ENCODE data around the gene LAMC1. TPM values are rescaled to one million over a fixed set of nuclear protein-coding genes. Genes with fewer than 3 reads are reported as not detected.

The LAMC1 gene
- total RNA-seq, 1 donor from 2014 or later, result 164 TPM

DNA sequence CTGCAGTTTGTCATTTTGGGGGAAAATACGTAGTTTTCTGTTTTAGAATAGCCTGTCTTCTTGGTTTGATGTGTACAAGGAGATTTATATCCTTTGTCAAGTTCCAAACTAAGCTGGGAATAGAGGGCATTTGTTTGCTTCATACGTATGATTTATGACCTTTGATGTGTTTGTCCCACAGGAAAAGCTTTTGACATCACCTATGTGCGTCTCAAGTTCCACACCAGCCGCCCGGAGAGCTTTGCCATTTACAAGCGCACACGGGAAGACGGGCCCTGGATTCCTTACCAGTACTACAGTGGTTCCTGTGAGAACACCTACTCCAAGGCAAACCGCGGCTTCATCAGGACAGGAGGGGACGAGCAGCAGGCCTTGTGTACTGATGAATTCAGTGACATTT lies 79.9 kb downstream of the LAMC1 start:
- peaks cover 25% of the 10 kb centered on the region for H3K4me1 Mint-ChIP-seq (ENCODE audit: unreplicated experiment)
- no peaks in the 10 kb centered on the region for H3K9me3 Mint-ChIP-seq
- TF ChIP-seq, protein P1, sequence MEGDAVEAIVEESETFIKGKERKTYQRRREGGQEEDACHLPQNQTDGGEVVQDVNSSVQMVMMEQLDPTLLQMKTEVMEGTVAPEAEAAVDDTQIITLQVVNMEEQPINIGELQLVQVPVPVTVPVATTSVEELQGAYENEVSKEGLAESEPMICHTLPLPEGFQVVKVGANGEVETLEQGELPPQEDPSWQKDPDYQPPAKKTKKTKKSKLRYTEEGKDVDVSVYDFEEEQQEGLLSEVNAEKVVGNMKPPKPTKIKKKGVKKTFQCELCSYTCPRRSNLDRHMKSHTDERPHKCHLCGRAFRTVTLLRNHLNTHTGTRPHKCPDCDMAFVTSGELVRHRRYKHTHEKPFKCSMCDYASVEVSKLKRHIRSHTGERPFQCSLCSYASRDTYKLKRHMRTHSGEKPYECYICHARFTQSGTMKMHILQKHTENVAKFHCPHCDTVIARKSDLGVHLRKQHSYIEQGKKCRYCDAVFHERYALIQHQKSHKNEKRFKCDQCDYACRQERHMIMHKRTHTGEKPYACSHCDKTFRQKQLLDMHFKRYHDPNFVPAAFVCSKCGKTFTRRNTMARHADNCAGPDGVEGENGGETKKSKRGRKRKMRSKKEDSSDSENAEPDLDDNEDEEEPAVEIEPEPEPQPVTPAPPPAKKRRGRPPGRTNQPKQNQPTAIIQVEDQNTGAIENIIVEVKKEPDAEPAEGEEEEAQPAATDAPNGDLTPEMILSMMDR (conservative IDR thresholded peaks at IDR 0.05), result no peak
- peaks cover 20% of the 10 kb centered on the region for H3K36me3 Mint-ChIP-seq
- DNase-seq (ENCODE audit: extremely low spot score, unreplicated experiment), result no peak
- H3K4me3 Mint-ChIP-seq, result no peak overlapping the region
- H3K27me3 Mint-ChIP-seq, result no peaks in the 10 kb centered on the region
- H3K27ac Mint-ChIP-seq, result no peak overlapping the region

DNA sequence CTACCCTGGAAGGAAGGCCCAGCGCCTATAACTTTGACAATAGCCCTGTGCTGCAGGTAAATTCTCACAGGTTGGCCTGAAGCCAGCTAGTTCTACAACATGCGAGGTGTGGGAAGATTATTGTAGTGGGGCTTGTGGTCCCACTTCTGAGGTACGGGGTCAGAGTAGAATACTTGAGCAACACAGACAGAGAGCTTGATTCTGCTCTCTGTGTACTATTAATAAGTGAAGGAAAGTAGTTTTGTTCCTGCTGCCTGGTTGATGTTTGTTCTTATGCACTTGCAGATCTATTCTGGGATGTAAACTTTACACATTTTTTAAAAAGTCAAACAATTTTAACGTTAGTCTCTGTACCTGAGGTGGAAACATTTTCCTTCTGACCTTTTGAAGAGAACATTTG lies 80.4 kb downstream of the LAMC1 start:
- Mint-ChIP-seq H3K4me3 (no peak overlapping the region), H3K4me1 (ENCODE audit: unreplicated experiment) (peaks cover 25% of the 10 kb centered on the region)

DNA sequence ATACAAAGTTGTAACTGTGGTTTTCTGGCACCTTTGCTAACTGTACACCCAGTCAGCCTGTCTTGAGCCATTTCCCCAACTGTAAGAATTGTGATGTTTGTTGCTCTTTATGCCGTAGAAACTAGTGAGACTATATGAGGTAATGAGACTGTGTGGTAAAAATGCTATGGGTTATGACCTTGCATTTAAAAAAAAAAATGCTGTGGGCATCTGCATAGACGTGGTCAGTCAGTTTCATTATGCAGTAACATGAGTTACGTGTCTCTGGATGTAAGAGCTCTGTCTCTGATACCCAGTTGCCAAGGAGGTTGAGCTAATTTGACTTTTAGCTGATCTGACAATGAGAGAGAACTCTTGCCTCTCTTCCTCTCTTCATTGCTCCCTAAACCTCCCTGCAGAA lies 82.2 kb downstream of the LAMC1 start:
- H3K4me3 Mint-ChIP-seq, result no peak overlapping the region
- TF ChIP-seq, protein P1 (conservative IDR thresholded peaks at IDR 0.05), result no peak
- peaks cover 38% of the 10 kb centered on the region for H3K36me3 Mint-ChIP-seq
- no peaks in the 10 kb centered on the region for H3K27me3 Mint-ChIP-seq
- no peaks in the 10 kb centered on the region for H3K9me3 Mint-ChIP-seq
- no peak for DNase-seq (ENCODE audit: extremely low spot score, unreplicated experiment)
- no peak overlapping the region for H3K27ac Mint-ChIP-seq
- H3K4me1 Mint-ChIP-seq (ENCODE audit: unreplicated experiment), result peaks cover 25% of the 10 kb centered on the region

More for the DNA sequence above, 80.4 kb downstream of the LAMC1 start:
- Mint-ChIP-seq H3K36me3 (peaks cover 20% of the 10 kb centered on the region), H3K27ac (no peak overlapping the region), H3K27me3 (no peaks in the 10 kb centered on the region), H3K9me3 (no peaks in the 10 kb centered on the region)
- no peak for DNase-seq (ENCODE audit: extremely low spot score, unreplicated experiment)
- TF ChIP-seq, protein P1 (conservative IDR thresholded peaks at IDR 0.05), result no peak

DNA sequence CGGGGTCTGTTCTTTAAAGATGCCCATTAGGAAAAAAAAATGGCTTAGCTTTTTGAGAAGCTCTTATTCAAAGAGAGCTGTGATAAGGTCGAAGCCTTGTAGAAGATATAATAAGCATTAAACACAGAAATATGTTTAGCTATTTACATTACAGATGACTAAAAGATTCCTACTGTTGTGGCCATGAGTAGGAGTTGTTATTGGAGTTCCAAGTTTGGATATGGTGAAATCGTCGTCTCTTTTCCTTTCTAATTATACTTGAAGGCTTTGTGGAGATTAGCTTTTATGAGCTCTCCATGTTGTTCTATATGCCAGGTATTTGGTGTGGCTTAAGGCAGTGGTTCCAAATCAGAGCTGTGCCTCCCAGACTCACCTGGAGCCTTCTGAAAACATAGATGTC lies 82.9 kb downstream of the LAMC1 start:
- Mint-ChIP-seq H3K36me3 (peaks cover 40% of the 10 kb centered on the region), H3K27ac (no peak overlapping the region), H3K4me1 (ENCODE audit: unreplicated experiment) (peaks cover 25% of the 10 kb centered on the region), H3K9me3 (no peaks in the 10 kb centered on the region), H3K4me3 (no peak overlapping the region), H3K27me3 (no peaks in the 10 kb centered on the region)
- no peak for DNase-seq (ENCODE audit: extremely low spot score, unreplicated experiment)
- TF ChIP-seq, protein P1 (conservative IDR thresholded peaks at IDR 0.05), result no peak

DNA sequence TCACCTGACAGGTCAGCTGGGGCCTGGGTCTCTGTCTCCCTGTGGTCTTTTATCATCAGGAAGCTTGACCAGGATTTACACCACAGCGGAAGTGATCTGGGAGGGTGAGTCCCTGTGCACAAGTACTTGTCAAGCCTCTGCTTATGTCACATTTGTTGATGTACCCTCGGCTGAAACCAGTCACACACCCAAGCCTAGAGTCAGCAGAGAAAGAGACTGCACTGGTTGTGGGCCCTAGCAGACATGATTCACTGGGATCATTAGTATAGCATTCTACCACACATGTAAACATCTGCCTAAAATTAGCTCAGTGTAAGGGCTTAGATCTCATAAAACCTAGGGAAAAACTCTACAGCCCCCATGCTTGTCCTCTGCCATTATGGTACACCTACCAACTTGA lies 83.5 kb downstream of the LAMC1 start:
- Mint-ChIP-seq H3K36me3 (peaks cover 38% of the 10 kb centered on the region), H3K27ac (no peak overlapping the region), H3K9me3 (no peaks in the 10 kb centered on the region), H3K27me3 (no peaks in the 10 kb centered on the region), H3K4me1 (ENCODE audit: unreplicated experiment) (peaks cover 24% of the 10 kb centered on the region), H3K4me3 (no peak overlapping the region)
- no peak for DNase-seq (ENCODE audit: extremely low spot score, unreplicated experiment)
- TF ChIP-seq, protein P1 (conservative IDR thresholded peaks at IDR 0.05), result no peak

DNA sequence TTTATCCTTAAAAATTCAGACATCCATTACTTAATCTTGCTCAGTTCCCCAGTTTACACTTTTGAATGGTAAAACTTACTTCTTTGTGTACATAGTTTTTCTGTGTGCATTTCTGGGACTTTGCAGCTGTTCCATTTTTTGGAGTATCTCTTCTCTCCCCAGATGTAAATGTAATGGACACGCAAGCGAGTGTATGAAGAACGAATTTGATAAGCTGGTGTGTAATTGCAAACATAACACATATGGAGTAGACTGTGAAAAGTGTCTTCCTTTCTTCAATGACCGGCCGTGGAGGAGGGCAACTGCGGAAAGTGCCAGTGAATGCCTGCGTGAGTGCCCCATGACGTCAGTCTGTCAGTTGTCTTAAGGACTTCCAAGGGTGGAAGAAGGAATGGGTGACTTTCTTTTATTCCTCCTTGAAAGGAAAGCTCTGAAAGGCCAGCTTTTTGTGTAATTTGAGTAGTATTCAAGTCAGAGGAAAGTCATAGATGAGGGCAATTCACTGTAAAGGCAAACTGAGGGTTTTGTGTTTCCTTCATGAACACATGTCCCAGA lies 87.2 kb downstream of the LAMC1 start:
- H3K4me3 Mint-ChIP-seq, result no peak overlapping the region
- H3K9me3 Mint-ChIP-seq, result no peaks in the 10 kb centered on the region
- H3K27ac Mint-ChIP-seq, result no peak overlapping the region
- no peak for DNase-seq (ENCODE audit: extremely low spot score, unreplicated experiment)
- H3K27me3 Mint-ChIP-seq, result no peaks in the 10 kb centered on the region
- peaks cover 54% of the 10 kb centered on the region for H3K36me3 Mint-ChIP-seq
- TF ChIP-seq, protein P1 (conservative IDR thresholded peaks at IDR 0.05), result no peak
- H3K4me1 Mint-ChIP-seq (ENCODE audit: unreplicated experiment), result peaks cover 5% of the 10 kb centered on the region
